Dermis lymphatic vessel endothelial cell (primary cell): Measurements from ENCODE around the gene CDCP1. TPM values are rescaled to one million over a fixed set of nuclear protein-coding genes. Genes with fewer than 3 reads are reported as not detected.

ENCODE experiments used
- total RNA-seq: library from RNA; depleted of rRNA; stranded (reverse); fragments of >200 nt; gene quantifications from 2 replicates; pipeline ENCODE4 v1.2.1, GENCODE V29; 2014

Gene CDCP1, protein sequence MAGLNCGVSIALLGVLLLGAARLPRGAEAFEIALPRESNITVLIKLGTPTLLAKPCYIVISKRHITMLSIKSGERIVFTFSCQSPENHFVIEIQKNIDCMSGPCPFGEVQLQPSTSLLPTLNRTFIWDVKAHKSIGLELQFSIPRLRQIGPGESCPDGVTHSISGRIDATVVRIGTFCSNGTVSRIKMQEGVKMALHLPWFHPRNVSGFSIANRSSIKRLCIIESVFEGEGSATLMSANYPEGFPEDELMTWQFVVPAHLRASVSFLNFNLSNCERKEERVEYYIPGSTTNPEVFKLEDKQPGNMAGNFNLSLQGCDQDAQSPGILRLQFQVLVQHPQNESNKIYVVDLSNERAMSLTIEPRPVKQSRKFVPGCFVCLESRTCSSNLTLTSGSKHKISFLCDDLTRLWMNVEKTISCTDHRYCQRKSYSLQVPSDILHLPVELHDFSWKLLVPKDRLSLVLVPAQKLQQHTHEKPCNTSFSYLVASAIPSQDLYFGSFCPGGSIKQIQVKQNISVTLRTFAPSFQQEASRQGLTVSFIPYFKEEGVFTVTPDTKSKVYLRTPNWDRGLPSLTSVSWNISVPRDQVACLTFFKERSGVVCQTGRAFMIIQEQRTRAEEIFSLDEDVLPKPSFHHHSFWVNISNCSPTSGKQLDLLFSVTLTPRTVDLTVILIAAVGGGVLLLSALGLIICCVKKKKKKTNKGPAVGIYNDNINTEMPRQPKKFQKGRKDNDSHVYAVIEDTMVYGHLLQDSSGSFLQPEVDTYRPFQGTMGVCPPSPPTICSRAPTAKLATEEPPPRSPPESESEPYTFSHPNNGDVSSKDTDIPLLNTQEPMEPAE
- total RNA-seq = 0.11 TPM in 1 of 2 replicates, not detected in the other

DNA sequence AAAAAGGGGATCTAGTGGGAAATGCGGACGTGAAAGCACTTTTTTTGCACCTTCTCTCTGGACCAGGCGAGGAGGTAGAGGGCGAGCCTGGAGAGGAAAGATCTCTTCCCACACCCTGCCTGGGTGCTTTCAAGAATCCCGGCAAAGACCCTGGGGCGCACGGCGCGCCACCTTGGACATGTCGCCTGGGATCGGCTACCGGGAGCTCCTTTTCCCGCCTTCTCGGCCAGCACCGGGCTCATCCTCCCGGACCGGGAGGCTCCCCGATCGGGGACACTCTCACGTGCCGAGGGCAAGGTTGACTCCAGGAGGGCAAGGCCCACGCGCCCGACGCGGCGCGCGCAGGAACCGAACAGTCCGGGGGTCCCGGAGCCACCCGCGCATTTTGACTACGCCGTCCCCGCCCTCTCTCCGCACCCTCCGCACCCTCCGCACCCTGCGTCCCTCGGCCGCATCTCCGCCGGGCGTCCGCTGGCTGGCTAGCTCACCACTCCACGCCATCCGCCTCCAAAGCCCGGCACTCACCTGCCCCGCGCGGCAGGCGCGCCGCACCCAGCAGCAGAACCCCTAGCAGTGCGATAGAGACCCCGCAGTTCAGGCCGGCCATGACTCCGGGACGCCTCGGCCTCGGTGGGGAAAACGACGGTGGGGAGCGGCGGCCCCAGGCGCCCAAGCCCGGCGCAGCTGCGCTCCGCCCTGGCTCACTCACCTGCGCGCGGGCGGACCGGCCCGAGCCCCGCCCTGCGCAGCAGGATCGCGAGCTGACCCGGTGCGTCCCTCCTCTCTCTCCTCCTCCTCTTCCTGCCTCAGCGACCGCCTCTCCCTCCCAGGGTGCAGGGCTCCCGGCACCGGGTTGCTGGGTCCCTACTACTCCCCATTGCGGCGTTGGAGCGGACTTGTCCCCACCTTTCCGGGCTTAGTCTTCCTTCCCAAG is at the start of gene CDCP1:
TSS of gene CDCP1 (minus strand) at position 698 of the 934 bp plus-strand sequence. CDS start at position 607, 91 bp downstream.

Other genes starting within 250 kb of the CDCP1 start
- 62.0 and 74.7 TPM in 2 replicates for gene ZDHHC3, start 170.2 kb downstream of the CDCP1 start, total RNA-seq
- gene EXOSC7, start 170.1 kb downstream of the CDCP1 start, total RNA-seq = 35.4 and 51.0 TPM in 2 replicates
- 0.43 and 0.65 TPM in 2 replicates for gene CLEC3B, start 120.1 kb downstream of the CDCP1 start, total RNA-seq
- 2.0 and 5.3 TPM in 2 replicates for gene TMEM158, start 79.9 kb upstream of the CDCP1 start, total RNA-seq
- 12.2 and 20.5 TPM in 2 replicates for gene LARS2, start 242.2 kb upstream of the CDCP1 start, total RNA-seq